Transverse colon (tissue), 4 donors: Measurements from ENCODE around the gene PLAAT1. TPM values are rescaled to one million over a fixed set of nuclear protein-coding genes. Genes with fewer than 3 reads are reported as not detected.

Source experiments
- DNase-seq: peaks from one replicate; pipeline ENCODE4 v3.0.0-alpha.2; 2019
- H3K27ac ChIP-seq, 4 donors: fragments of 200-600 bp; sonication (generic); 2 replicates each; pipeline ENCODE4 v1.5.1; 2016 to 2018; ENCODE audit warnings: inconsistent platforms in 4 of 4
- H3K27me3 ChIP-seq: fragments of 200-600 bp; sonication (generic); 2 replicates; pipeline ENCODE4 v1.5.1; 2017; ENCODE audit warnings: inconsistent platforms
- H3K36me3 ChIP-seq, 4 donors: fragments of 200-600 bp; sonication (generic); 2 replicates each; pipeline ENCODE4 v1.5.1; 2017 to 2019; ENCODE audit warnings: inconsistent platforms in 4 of 4
- H3K4me1 ChIP-seq, 4 donors: fragments of 200-600 bp; sonication (generic); 2 replicates each; pipeline ENCODE4 v1.5.1; 2017 to 2020; ENCODE audit warnings: inconsistent platforms in 4 of 4
- H3K4me3 ChIP-seq, 4 donors: fragments of 200-600 bp; sonication (generic); 1 replicate in 1 of 4; 2 replicates in 3 of 4; pipeline versions ENCODE4 v1.5.1 to v1.6.1; 2017 to 2019; ENCODE audit warnings: inconsistent platforms in 4 of 4
- H3K9me3 ChIP-seq, 2 donors: fragments of 200-600 bp; sonication (generic); 2 replicates each; pipeline ENCODE4 v1.5.1; 2017 to 2019; ENCODE audit warnings: inconsistent platforms in 2 of 2
- EP300 ChIP-seq: sonication (generic); formaldehyde crosslinking; IDR thresholded peaks from one replicate; pipeline ENCODE4 v1.6.1; 2017; ENCODE audit warnings: antibody characterized with exemption, low read depth
- POLR2A ChIP-seq: fragments of 450-650 bp; IDR thresholded peaks from one replicate; pipeline ENCODE4 v1.6.1; 2016; ENCODE audit warnings: antibody characterized with exemption, mild to moderate bottlenecking, moderate library complexity
- POLR2AphosphoS5 ChIP-seq, 3 donors: sonication (generic); formaldehyde crosslinking; IDR thresholded peaks; one replicate each; pipeline ENCODE4 v1.6.1; 2016; ENCODE audit warnings: antibody characterized with exemption in 3 of 3
- WGBS, 2 donors: methylation state at CpG; one replicate each; pipeline ENCODE4 v1.1.5; 2018; ENCODE audit warnings: low coverage in 1 of 2; 5-methylcytosine and 5-hydroxymethylcytosine counted together
- in situ Hi-C, 4 donors: fragments of 200-750 bp; cut with MboI; loops; one replicate each; pipeline versions ENCODE4 v1.15.0 to v1.15.1; 2017; ENCODE audit warnings: low sequenced_read_pairs in 3 of 4, low pct_ligation_motif_present in 1 of 4, low pct_unique_long_range_greater_than_20kb in 1 of 4
- intact Hi-C: fragments of 100-400 bp; cut with DNase I; formaldehyde crosslinking; loops from one replicate; pipeline ENCODE4 v1.15.1; 2023; ENCODE audit warnings: low total_unique reads
- total RNA-seq, 4 donors: library from RNA; depleted of rRNA; stranded (reverse); fragments of >200 nt; gene quantifications; one replicate each; pipeline ENCODE4 v1.1.0, GENCODE V29; 2016
- TF ChIP-seq, protein P1 (sequence below), 5 experiments: fragments of 200-600 bp in 3 of 5; fragments of 450-650 bp in 2 of 5; sonication (generic) in 3 of 5; IDR thresholded peaks; 1 replicate in 2 of 5; 2 replicates in 3 of 5; pipeline ENCODE4 v1.5.1; 2016 to 2017; ENCODE audit warnings: antibody characterized with exemption in 5 of 5, inconsistent platforms in 3 of 5, mild to moderate bottlenecking in 2 of 5, moderate library complexity in 1 of 5

Gene PLAAT1
- total RNA-seq, 4 donors from 2014 or later: not detected

- in situ Hi-C loops (no loop called here), intact Hi-C loops (no loop called here)
- no peak for DNase-seq
- H3K4me1 ChIP-seq: no peaks in the 10 kb centered on the region
- no peaks in the 10 kb centered on the region for H3K36me3 ChIP-seq
- H3K4me3 ChIP-seq: no peak overlapping the region
- TF ChIP-seq POLR2A: no peak
- TF ChIP-seq POLR2AphosphoS5 (IDR thresholded peaks at IDR 0.05): no peak
- no peak for TF ChIP-seq EP300
- TF ChIP-seq, protein P1, sequence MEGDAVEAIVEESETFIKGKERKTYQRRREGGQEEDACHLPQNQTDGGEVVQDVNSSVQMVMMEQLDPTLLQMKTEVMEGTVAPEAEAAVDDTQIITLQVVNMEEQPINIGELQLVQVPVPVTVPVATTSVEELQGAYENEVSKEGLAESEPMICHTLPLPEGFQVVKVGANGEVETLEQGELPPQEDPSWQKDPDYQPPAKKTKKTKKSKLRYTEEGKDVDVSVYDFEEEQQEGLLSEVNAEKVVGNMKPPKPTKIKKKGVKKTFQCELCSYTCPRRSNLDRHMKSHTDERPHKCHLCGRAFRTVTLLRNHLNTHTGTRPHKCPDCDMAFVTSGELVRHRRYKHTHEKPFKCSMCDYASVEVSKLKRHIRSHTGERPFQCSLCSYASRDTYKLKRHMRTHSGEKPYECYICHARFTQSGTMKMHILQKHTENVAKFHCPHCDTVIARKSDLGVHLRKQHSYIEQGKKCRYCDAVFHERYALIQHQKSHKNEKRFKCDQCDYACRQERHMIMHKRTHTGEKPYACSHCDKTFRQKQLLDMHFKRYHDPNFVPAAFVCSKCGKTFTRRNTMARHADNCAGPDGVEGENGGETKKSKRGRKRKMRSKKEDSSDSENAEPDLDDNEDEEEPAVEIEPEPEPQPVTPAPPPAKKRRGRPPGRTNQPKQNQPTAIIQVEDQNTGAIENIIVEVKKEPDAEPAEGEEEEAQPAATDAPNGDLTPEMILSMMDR (IDR thresholded peaks at IDR 0.05): no peak
- no peak overlapping the region for H3K27ac ChIP-seq
- no peaks in the 10 kb centered on the region for H3K9me3 ChIP-seq
- no peaks in the 10 kb centered on the region for H3K27me3 ChIP-seq
- 65% methylated on average over 3 of the region's 3 CpGs; no CpG with 5 or more reads in 1 of the 2 donors for WGBS, 2 donors
Measured at GRCh38 chr3:193214445-193214844, 26.6 kb upstream of the PLAAT1 start.

GRCh38 chr3:193225302-193226125 lies 15.5 kb upstream of the PLAAT1 start:
- Histone ChIP-seq H3K9me3 (no peaks in the 10 kb centered on the region), H3K27me3 (no peaks in the 10 kb centered on the region), H3K36me3 (no peaks in the 10 kb centered on the region), H3K27ac (no peak overlapping the region), H3K4me1 (no peaks in the 10 kb centered on the region), H3K4me3 (no peak overlapping the region)
- in situ Hi-C loops: no loop called here
- no peak for TF ChIP-seq POLR2AphosphoS5 (IDR thresholded peaks at IDR 0.05)
- TF ChIP-seq POLR2A: no peak
- TF ChIP-seq, protein P1 (IDR thresholded peaks at IDR 0.05): no peak
- no peak for TF ChIP-seq EP300
- WGBS, 2 donors: 82 to 83% methylated on average over 3 to 6 of the region's 6 CpGs
- no peak for DNase-seq
- intact Hi-C loops: no loop called here

- no peak for TF ChIP-seq EP300
- TF ChIP-seq POLR2A: no peak
- TF ChIP-seq POLR2AphosphoS5 (IDR thresholded peaks at IDR 0.05): no peak
- TF ChIP-seq, protein P1 (IDR thresholded peaks at IDR 0.05): no peak
- in situ Hi-C loops: no loop called here
- no peaks in the 10 kb centered on the region for H3K36me3 ChIP-seq
- no peak for DNase-seq
- no peak overlapping the region for H3K27ac ChIP-seq
- H3K27me3 ChIP-seq: no peaks in the 10 kb centered on the region
- 60 to 74% methylated on average over 1 to 6 of the region's 6 CpGs for WGBS, 2 donors
- no peaks in the 10 kb centered on the region for H3K9me3 ChIP-seq
- no peaks in the 10 kb centered on the region for H3K4me1 ChIP-seq
- H3K4me3 ChIP-seq: no peak overlapping the region
- intact Hi-C loops: no loop called here
Measured at GRCh38 chr3:193228206-193228605, 12.8 kb upstream of the PLAAT1 start.

DNA sequence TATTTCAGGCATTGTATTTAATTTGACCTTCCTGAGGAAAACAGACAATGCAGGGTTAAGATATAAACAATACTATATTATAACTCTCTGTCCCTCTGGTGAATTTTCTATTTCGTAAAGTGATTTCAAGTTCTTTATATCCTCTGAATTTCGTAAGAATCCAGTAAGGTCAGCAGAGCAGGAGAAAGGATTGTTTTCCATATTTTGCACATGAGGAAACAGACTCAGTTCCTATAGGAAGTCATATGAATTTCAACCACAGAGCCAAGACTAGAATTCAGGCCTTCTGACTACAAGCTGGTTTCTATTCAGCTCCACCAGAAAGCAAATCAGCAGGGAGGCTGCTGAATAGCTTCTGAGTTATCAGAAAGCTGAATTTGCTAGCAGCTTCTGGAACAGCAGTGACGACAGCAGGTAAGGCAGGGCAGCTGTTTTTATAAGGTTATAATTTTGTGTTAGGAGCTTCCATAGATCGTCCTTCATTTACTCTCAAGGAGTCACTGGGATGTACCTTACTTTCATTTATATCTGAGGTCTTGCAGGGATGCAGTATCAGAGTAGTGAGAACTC lies 11.1 kb upstream of the PLAAT1 start:
- Histone ChIP-seq H3K36me3 (no peaks in the 10 kb centered on the region), H3K4me3 (no peak overlapping the region), H3K27me3 (no peaks in the 10 kb centered on the region), H3K27ac (no peak overlapping the region), H3K4me1 (no peaks in the 10 kb centered on the region), H3K9me3 (no peaks in the 10 kb centered on the region)
- in situ Hi-C loops (no loop called here), intact Hi-C loops (no loop called here)
- DNase-seq: no peak
- 75 to 86% methylated on average over 3 to 4 of the region's 4 CpGs for WGBS, 2 donors
- TF ChIP-seq POLR2A (no peak), POLR2AphosphoS5 (IDR thresholded peaks at IDR 0.05) (no peak), EP300 (no peak)
- TF ChIP-seq, protein P1 (IDR thresholded peaks at IDR 0.05): no peak
